HCT116 (cell line): Measurements from ENCODE around the gene RHOG. TPM values are rescaled to one million over a fixed set of nuclear protein-coding genes. Genes with fewer than 3 reads are reported as not detected.
A peak's percentile ranks its signal among the peaks of the same experiment; 100 is the strongest.

ENCODE experiments used
- ATAC-seq: fragments of 200-7000 bp; cut with Tn5 transposase; 2 replicates; pipeline ENCODE4 v1.9.1; 2020; ENCODE audit warnings: mild to moderate bottlenecking, moderate library complexity
- BruUV-seq: library from RNA; stranded (reverse); fragments of 400-500 nt; replicated peaks from 2 replicates; lab custom pipeline; 2021; lab: Mats Ljungman, UMichigan
- CTCF ChIA-PET: fragments of 300-600 bp; sonication (Branson Sonifier 250); formaldehyde crosslinking; loops from one replicate; lab custom pipeline; 2021; ENCODE audit warnings: antibody characterized with exemption; lab: Charles Lee
- POLR2A ChIA-PET: fragments of 300-600, 350-600 bp; sonication (Branson Sonifier 250); formaldehyde crosslinking; loops from one replicate; lab custom pipeline; 2021; ENCODE audit warnings: antibody characterized with exemption; lab: Charles Lee
- RAD21 ChIA-PET, 2 experiments: fragments of 300-600 bp; sonication (Branson Sonifier 250); formaldehyde crosslinking; loops; one replicate each; lab custom pipeline; 2023; ENCODE audit warnings: low total read pairs in 2 of 2; ENCODE audit not compliant: uncharacterized antibody in 2 of 2, unreplicated experiment in 2 of 2, low non-redundant PET in 1 of 2; lab: Charles Lee
- DNase-seq: peaks from one replicate; pipeline ENCODE4 v3.0.0-alpha.2; 2010; ENCODE audit warnings: low read depth, low spot score
- H2AFZ ChIP-seq: fragments of 200-600 bp; shearing (Covaris generic), sonication (generic); 2 replicates; pipeline ENCODE4 v1.6.1; 2017; ENCODE audit warnings: low read depth, mixed run types, mixed read lengths, antibody characterized with exemption, low read length; ENCODE audit not compliant: poor library complexity, severe bottlenecking
- H3K27ac ChIP-seq: 2 replicates; pipeline ENCODE4 v1.5.1; 2012; ENCODE audit warnings: low read depth, low read length
- H3K27me3 ChIP-seq: fragments of 200-600 bp; sonication (generic); 2 replicates; pipeline ENCODE4 v1.6.1; 2016; ENCODE audit warnings: mixed run types, low read length, mixed read lengths; ENCODE audit not compliant: insufficient read depth
- H3K36me3 ChIP-seq, 2 experiments: fragments of 200-500 bp in 1 of 2; fragments of 200-600 bp in 1 of 2; sonication (Bioruptor generic) in 1 of 2; sonication (generic) in 1 of 2; 2 replicates each; pipeline versions ENCODE4 v1.5.1 to v1.6.1; 2014 to 2016; ENCODE audit warnings: low read length in 2 of 2, inconsistent platforms in 1 of 2, mixed read lengths in 1 of 2, mixed run types in 1 of 2; ENCODE audit not compliant: insufficient read depth in 2 of 2, control insufficient read depth in 1 of 2
- H3K4me1 ChIP-seq, 2 experiments: fragments of 200-600 bp in 1 of 2; sonication (generic) in 1 of 2; 2 replicates each; pipeline versions ENCODE4 v1.5.1 to v1.6.1; 2012 to 2017; ENCODE audit warnings: low read length in 2 of 2, inconsistent platforms in 1 of 2, mild to moderate bottlenecking in 1 of 2, mixed read lengths in 1 of 2, mixed run types in 1 of 2, moderate library complexity in 1 of 2; ENCODE audit not compliant: insufficient read depth in 2 of 2, control insufficient read depth in 1 of 2
- H3K4me2 ChIP-seq: fragments of 200-600 bp; sonication (generic); 2 replicates; pipeline ENCODE4 v1.6.1; 2017; ENCODE audit warnings: mixed run types, low read length, mixed read lengths
- H3K4me3 ChIP-seq, 2 experiments: fragments of 200-600 bp in 1 of 2; sonication (generic) in 1 of 2; replicated peaks in 1 of 2; 2 replicates each; pipeline ENCODE4 v1.5.1; 2011 to 2016; ENCODE audit warnings: low read length in 2 of 2, control low read depth in 1 of 2, low read depth in 1 of 2, mild to moderate bottlenecking in 1 of 2, mixed read lengths in 1 of 2, mixed run types in 1 of 2
- H3K79me2 ChIP-seq: fragments of 200-600 bp; sonication (generic); 2 replicates; pipeline ENCODE4 v1.6.1; 2017; ENCODE audit warnings: mild to moderate bottlenecking, mixed run types, low read length, moderate library complexity, mixed read lengths; ENCODE audit not compliant: insufficient read depth
- H3K9ac ChIP-seq: fragments of 200-600 bp; sonication (generic); 2 replicates; pipeline ENCODE4 v1.6.1; 2016; ENCODE audit warnings: low read length, mixed read lengths
- H3K9me2 ChIP-seq: fragments of 200-600 bp; sonication (generic), shearing (Covaris generic); 2 replicates; pipeline ENCODE4 v1.6.1; 2017; ENCODE audit warnings: mixed run types, mild to moderate bottlenecking, moderate library complexity; ENCODE audit not compliant: insufficient read depth
- H3K9me3 ChIP-seq, 2 experiments: fragments of 200-500 bp in 1 of 2; fragments of 200-600 bp in 1 of 2; sonication (Bioruptor generic) in 1 of 2; sonication (generic) in 1 of 2; 2 replicates each; pipeline ENCODE4 v1.6.1; 2014 to 2017; ENCODE audit warnings: low read length in 2 of 2, mixed read lengths in 2 of 2, inconsistent platforms in 1 of 2, low read depth in 1 of 2, mild to moderate bottlenecking in 1 of 2, mixed run types in 1 of 2, moderate library complexity in 1 of 2; ENCODE audit not compliant: control insufficient read depth in 1 of 2, insufficient read depth in 1 of 2
- H4K20me1 ChIP-seq: fragments of 200-600 bp; sonication (generic), shearing (Covaris generic); 2 replicates; pipeline ENCODE4 v1.6.1; 2017; ENCODE audit warnings: mixed run types, mild to moderate bottlenecking, moderate library complexity; ENCODE audit not compliant: insufficient read depth
- CBX3 ChIP-seq: IDR thresholded peaks from 2 replicates; pipeline ENCODE4 v1.6.1; 2012; ENCODE audit warnings: low read depth
- CEBPB ChIP-seq: IDR thresholded peaks from 2 replicates; pipeline ENCODE4 v1.6.1; 2012; ENCODE audit warnings: low read depth
- EGR1 ChIP-seq: IDR thresholded peaks from 2 replicates; pipeline ENCODE4 v1.6.1; 2012; ENCODE audit warnings: low read depth
- ELF1 ChIP-seq: IDR thresholded peaks from 2 replicates; pipeline ENCODE4 v1.6.1; 2012; ENCODE audit warnings: low read depth, borderline replicate concordance
- EZH2 ChIP-seq: fragments of 200-600 bp; sonication (generic); IDR thresholded peaks from 2 replicates; pipeline ENCODE4 v1.6.1; 2017; ENCODE audit warnings: antibody characterized with exemption, mixed run types
- EZH2phosphoT487 ChIP-seq: fragments of 200-600 bp; IDR thresholded peaks from 2 replicates; pipeline ENCODE4 v1.6.1; 2018; ENCODE audit warnings: antibody characterized with exemption, borderline replicate concordance
- JUND ChIP-seq: IDR thresholded peaks from 2 replicates; pipeline ENCODE4 v1.6.1; 2012
- POLR2A ChIP-seq: IDR thresholded peaks from 2 replicates; pipeline ENCODE4 v1.7.0; 2011; ENCODE audit warnings: borderline replicate concordance; ENCODE audit not compliant: insufficient read depth, insufficient read length; ENCODE audit errors: extremely low read depth
- POLR2AphosphoS5 ChIP-seq: IDR thresholded peaks from 2 replicates; pipeline ENCODE4 v1.6.1; 2011; ENCODE audit warnings: mild to moderate bottlenecking, low read depth, low read length, moderate library complexity
- SIN3A ChIP-seq: IDR thresholded peaks from 2 replicates; pipeline ENCODE4 v1.6.1; 2012; ENCODE audit warnings: low read depth
- SP1 ChIP-seq: IDR thresholded peaks from 2 replicates; pipeline ENCODE4 v1.6.1; 2012; ENCODE audit warnings: low read depth
- TCF7L2 ChIP-seq: IDR thresholded peaks from 2 replicates; pipeline ENCODE4 v1.7.0; 2011; ENCODE audit warnings: borderline replicate concordance, inconsistent platforms; ENCODE audit not compliant: insufficient read depth, insufficient read length; ENCODE audit errors: extremely low read depth
- YY1 ChIP-seq: IDR thresholded peaks from 2 replicates; pipeline ENCODE4 v1.6.1; 2011; ENCODE audit warnings: low read length, low read depth, moderate library complexity, mild to moderate bottlenecking; ENCODE audit not compliant: insufficient replicate concordance; ENCODE audit errors: extremely low read depth
- ZFX ChIP-seq: fragments of 450-650 bp; IDR thresholded peaks from 2 replicates; pipeline ENCODE4 v1.6.1; 2017
- intact Hi-C: fragments of 100-400 bp; cut with micrococcal nuclease; formaldehyde crosslinking; loops from 2 replicates; pipeline ENCODE4 v1.10.0; 2022
- total RNA-seq: library from RNA; stranded (reverse); gene quantifications from one replicate; pipeline ENCODE4 v1.2.1, GENCODE V29; 2021; ENCODE audit not compliant: unreplicated experiment
- TF ChIP-seq, protein P1 (sequence below): IDR thresholded peaks from 2 replicates; pipeline ENCODE4 v1.6.1; 2011; ENCODE audit warnings: mild to moderate bottlenecking, low read length, moderate library complexity; ENCODE audit not compliant: insufficient replicate concordance; ENCODE audit errors: extremely low read depth

The RHOG gene
- total RNA-seq, 1 experiment from 2014 or later: 49.1 TPM

GRCh38 chr11:3799143-3799542 is 41.6 kb downstream of the RHOG start:
- no peaks in the 10 kb centered on the region for H3K27me3 ChIP-seq
- peaks cover 2% of the 10 kb centered on the region in 2 experiments; a peak in 3 of 4 replicates for H3K36me3 ChIP-seq
- H3K9ac ChIP-seq: peak overlapping the region; percentile 93; the same call in 1 of the 2 replicates
- H2AFZ ChIP-seq: no peak overlapping the region
- no TSS peak for BruUV-seq
- DNase-seq: no peak
- H3K9me3 ChIP-seq: no peaks in the 10 kb centered on the region
- ChIA-PET POLR2A (interaction anchor here (1.0 to 1.4 kb wide), 2 partner anchors 9 to 10 kb away, joined by 3 read pairs; partner anchors contain the start of gene PGAP2), CTCF (interaction anchor here (0.8 to 1.8 kb wide), 2 partner anchors 9 kb away, joined by 3 to 22 read pairs; partner anchors contain the start of gene PGAP2), RAD21 (no interaction called here)
- peaks cover 33% of the 10 kb centered on the region for H3K79me2 ChIP-seq
- no peak overlapping the region for H3K27ac ChIP-seq
- H3K4me1 ChIP-seq: peaks cover 14 to 32% of the 10 kb centered on the region in 2 experiments
- peak overlapping the region; percentile 94; the same call in 1 of the 2 replicates for H3K4me2 ChIP-seq
- no peak overlapping the region for H3K4me3 ChIP-seq
- no peaks in the 10 kb centered on the region for H3K9me2 ChIP-seq
- TF ChIP-seq JUND: no peak
- TF ChIP-seq POLR2AphosphoS5: no peak
- no peak for TF ChIP-seq YY1
- peaks cover 11% of the 10 kb centered on the region; the same call in 1 of the 2 replicates for H4K20me1 ChIP-seq
- intact Hi-C loops: no loop called here
- no peak for ATAC-seq

- H3K36me3 ChIP-seq: peaks cover 14 to 17% of the 10 kb centered on the region in 2 experiments
- H3K9ac ChIP-seq: peak within 1 kb of the TSS; percentile 93
- H4K20me1 ChIP-seq: peaks cover 15% of the 10 kb centered on the region; the same call in 1 of the 2 replicates
- CTCF ChIA-PET: interaction anchor here (1.8 kb wide), 1 partner anchor 11 kb away, joined by 22 read pairs; the partner anchor contains the start of gene PGAP2
- H3K27ac ChIP-seq: peak within 1 kb of the TSS; percentile 85
- peaks cover 14 to 28% of the 10 kb centered on the region in 2 experiments for H3K4me1 ChIP-seq
- no peaks in the 10 kb centered on the region for H3K27me3 ChIP-seq
- intact Hi-C loops: no loop called here
- no peak within 1 kb of the TSS for H2AFZ ChIP-seq
- H3K4me3 ChIP-seq: peak within 1 kb of the TSS; percentile 86 to 100
- POLR2A ChIA-PET: interaction anchor here (0.7 to 1.0 kb wide), 5 partner anchors 9 to 22 kb away, joined by 3 to 7 read pairs (median 3); partner anchors contain the start of gene PGAP2
- H3K4me2 ChIP-seq: peak within 1 kb of the TSS; percentile 94
- no peaks in the 10 kb centered on the region for H3K9me2 ChIP-seq
- RAD21 ChIA-PET: no interaction called here
- ATAC-seq (peak; percentile 96), DNase-seq (peak; percentile 99)
- no TSS peak for BruUV-seq
- peaks cover 49% of the 10 kb centered on the region for H3K79me2 ChIP-seq
- H3K9me3 ChIP-seq: no peaks in the 10 kb centered on the region
- TF ChIP-seq JUND: no peak
- TF ChIP-seq TCF7L2: peak; percentile 91
- no peak for TF ChIP-seq YY1
- no peak for TF ChIP-seq EGR1
- no peak for TF ChIP-seq EZH2
- TF ChIP-seq SP1: peak; percentile 99
- TF ChIP-seq CBX3: 0 out of 2 replicates have a peak, but pooled peaks have one; percentile 24
- TF ChIP-seq, protein P1, sequence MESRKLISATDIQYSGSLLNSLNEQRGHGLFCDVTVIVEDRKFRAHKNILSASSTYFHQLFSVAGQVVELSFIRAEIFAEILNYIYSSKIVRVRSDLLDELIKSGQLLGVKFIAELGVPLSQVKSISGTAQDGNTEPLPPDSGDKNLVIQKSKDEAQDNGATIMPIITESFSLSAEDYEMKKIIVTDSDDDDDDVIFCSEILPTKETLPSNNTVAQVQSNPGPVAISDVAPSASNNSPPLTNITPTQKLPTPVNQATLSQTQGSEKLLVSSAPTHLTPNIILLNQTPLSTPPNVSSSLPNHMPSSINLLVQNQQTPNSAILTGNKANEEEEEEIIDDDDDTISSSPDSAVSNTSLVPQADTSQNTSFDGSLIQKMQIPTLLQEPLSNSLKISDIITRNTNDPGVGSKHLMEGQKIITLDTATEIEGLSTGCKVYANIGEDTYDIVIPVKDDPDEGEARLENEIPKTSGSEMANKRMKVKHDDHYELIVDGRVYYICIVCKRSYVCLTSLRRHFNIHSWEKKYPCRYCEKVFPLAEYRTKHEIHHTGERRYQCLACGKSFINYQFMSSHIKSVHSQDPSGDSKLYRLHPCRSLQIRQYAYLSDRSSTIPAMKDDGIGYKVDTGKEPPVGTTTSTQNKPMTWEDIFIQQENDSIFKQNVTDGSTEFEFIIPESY: no peak
- no peak for TF ChIP-seq EZH2phosphoT487
- peak; percentile 96 for TF ChIP-seq CEBPB
- TF ChIP-seq SIN3A: peak; percentile 66
- TF ChIP-seq POLR2A: peak; percentile 80
- peak; percentile 91 for TF ChIP-seq ZFX
- TF ChIP-seq POLR2AphosphoS5: peak; percentile 93
- no peak; the same call in 1 of the 2 replicates for TF ChIP-seq ELF1
Measured at GRCh38 chr11:3797329-3798090, 43.2 kb downstream of the RHOG start, which contains the start of gene NUP98. NUP98 (minus strand) TSS chr11:3797554; CDS start chr11:3782117, 15,437 bp downstream.
